ENCODE results near the gene BABAM1.

BABAM1 gene

GRCh38 chr19:17312189-17313113 is 45.2 kb downstream of the BABAM1 start:
- H3K27me3 ChIP-seq (replicated peaks; ENCODE audit: control insufficient read depth, insufficient read depth, low read length, poor library complexity, severe bottlenecking) = no peaks in the 10 kb centered on the region
- peaks cover 29% of the 10 kb centered on the region for H3K36me3 ChIP-seq (ENCODE audit: control insufficient read depth, insufficient read depth, low read length)
- H3K4me3 ChIP-seq (ENCODE audit: insufficient read depth, low read depth, low read length, poor library complexity, severe bottlenecking) = no peak overlapping the region
- no peaks in the 10 kb centered on the region for H3K9me3 ChIP-seq (ENCODE audit: control insufficient read depth, low read length)
- peaks cover 12% of the 10 kb centered on the region for H3K4me1 ChIP-seq (ENCODE audit: control insufficient read depth, insufficient read depth, low read length, poor library complexity, severe bottlenecking)
- no peak for DNase-seq
- no peak overlapping the region for H3K27ac ChIP-seq (ENCODE audit: insufficient read depth, low read length, poor library complexity, severe bottlenecking)

GRCh38 chr19:17314007-17314593 is 46.9 kb downstream of the BABAM1 start:
- DNase-seq = no peak
- Histone ChIP-seq H3K4me1 (ENCODE audit: control insufficient read depth, insufficient read depth, low read length, poor library complexity, severe bottlenecking) (peaks cover 12% of the 10 kb centered on the region), H3K27me3 (replicated peaks; ENCODE audit: control insufficient read depth, insufficient read depth, low read length, poor library complexity, severe bottlenecking) (no peaks in the 10 kb centered on the region), H3K36me3 (ENCODE audit: control insufficient read depth, insufficient read depth, low read length) (peaks cover 34% of the 10 kb centered on the region), H3K9me3 (ENCODE audit: control insufficient read depth, low read length) (no peaks in the 10 kb centered on the region), H3K27ac (ENCODE audit: insufficient read depth, low read length, poor library complexity, severe bottlenecking) (no peak overlapping the region), H3K4me3 (ENCODE audit: insufficient read depth, low read depth, low read length, poor library complexity, severe bottlenecking) (no peak overlapping the region)

GRCh38 chr19:17318966-17319365 is 51.7 kb downstream of the BABAM1 start:
- Histone ChIP-seq H3K9me3 (ENCODE audit: control insufficient read depth, low read length) (no peaks in the 10 kb centered on the region), H3K36me3 (ENCODE audit: control insufficient read depth, insufficient read depth, low read length) (peaks cover 42% of the 10 kb centered on the region), H3K27ac (ENCODE audit: insufficient read depth, low read length, poor library complexity, severe bottlenecking) (no peak overlapping the region), H3K4me3 (ENCODE audit: insufficient read depth, low read depth, low read length, poor library complexity, severe bottlenecking) (no peak overlapping the region), H3K27me3 (replicated peaks; ENCODE audit: control insufficient read depth, insufficient read depth, low read length, poor library complexity, severe bottlenecking) (no peaks in the 10 kb centered on the region), H3K4me1 (ENCODE audit: control insufficient read depth, insufficient read depth, low read length, poor library complexity, severe bottlenecking) (peaks cover 3% of the 10 kb centered on the region)
- no peak for DNase-seq

GRCh38 chr19:17319473-17320238 is 52.4 kb downstream of the BABAM1 start:
- DNase-seq = no peak
- no peaks in the 10 kb centered on the region for H3K9me3 ChIP-seq (ENCODE audit: control insufficient read depth, low read length)
- no peaks in the 10 kb centered on the region for H3K27me3 ChIP-seq (replicated peaks; ENCODE audit: control insufficient read depth, insufficient read depth, low read length, poor library complexity, severe bottlenecking)
- peaks cover 3% of the 10 kb centered on the region for H3K4me1 ChIP-seq (ENCODE audit: control insufficient read depth, insufficient read depth, low read length, poor library complexity, severe bottlenecking)
- peaks cover 35% of the 10 kb centered on the region for H3K36me3 ChIP-seq (ENCODE audit: control insufficient read depth, insufficient read depth, low read length)
- H3K4me3 ChIP-seq (ENCODE audit: insufficient read depth, low read depth, low read length, poor library complexity, severe bottlenecking) = no peak overlapping the region
- no peak overlapping the region for H3K27ac ChIP-seq (ENCODE audit: insufficient read depth, low read length, poor library complexity, severe bottlenecking)

DNA sequence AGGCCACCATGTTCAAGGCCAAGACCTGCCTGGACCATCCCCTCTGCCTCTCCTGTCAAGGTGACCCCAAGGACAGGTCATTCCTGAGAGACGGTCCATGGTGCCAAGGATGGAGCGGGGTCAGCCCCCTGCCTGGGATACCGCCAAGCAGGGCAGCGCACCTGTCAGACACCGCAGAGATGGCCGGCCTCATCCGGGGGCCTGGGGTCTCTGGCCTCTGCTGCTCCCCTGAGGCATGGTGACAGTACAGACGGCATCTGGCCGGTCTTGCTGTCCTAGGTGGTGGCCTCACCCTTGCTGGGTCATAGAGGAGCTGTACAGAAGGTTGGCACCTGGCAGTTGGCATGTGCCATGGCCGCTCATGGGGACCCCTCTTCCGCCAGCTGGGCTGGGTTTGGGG is 53.2 kb downstream of the BABAM1 start:
- Histone ChIP-seq H3K4me1 (ENCODE audit: control insufficient read depth, insufficient read depth, low read length, poor library complexity, severe bottlenecking) (peaks cover 3% of the 10 kb centered on the region), H3K27me3 (replicated peaks; ENCODE audit: control insufficient read depth, insufficient read depth, low read length, poor library complexity, severe bottlenecking) (no peaks in the 10 kb centered on the region), H3K27ac (ENCODE audit: insufficient read depth, low read length, poor library complexity, severe bottlenecking) (no peak overlapping the region), H3K4me3 (ENCODE audit: insufficient read depth, low read depth, low read length, poor library complexity, severe bottlenecking) (no peak overlapping the region), H3K36me3 (ENCODE audit: control insufficient read depth, insufficient read depth, low read length) (peaks cover 31% of the 10 kb centered on the region), H3K9me3 (ENCODE audit: control insufficient read depth, low read length) (no peaks in the 10 kb centered on the region)
- no peak for DNase-seq

DNA sequence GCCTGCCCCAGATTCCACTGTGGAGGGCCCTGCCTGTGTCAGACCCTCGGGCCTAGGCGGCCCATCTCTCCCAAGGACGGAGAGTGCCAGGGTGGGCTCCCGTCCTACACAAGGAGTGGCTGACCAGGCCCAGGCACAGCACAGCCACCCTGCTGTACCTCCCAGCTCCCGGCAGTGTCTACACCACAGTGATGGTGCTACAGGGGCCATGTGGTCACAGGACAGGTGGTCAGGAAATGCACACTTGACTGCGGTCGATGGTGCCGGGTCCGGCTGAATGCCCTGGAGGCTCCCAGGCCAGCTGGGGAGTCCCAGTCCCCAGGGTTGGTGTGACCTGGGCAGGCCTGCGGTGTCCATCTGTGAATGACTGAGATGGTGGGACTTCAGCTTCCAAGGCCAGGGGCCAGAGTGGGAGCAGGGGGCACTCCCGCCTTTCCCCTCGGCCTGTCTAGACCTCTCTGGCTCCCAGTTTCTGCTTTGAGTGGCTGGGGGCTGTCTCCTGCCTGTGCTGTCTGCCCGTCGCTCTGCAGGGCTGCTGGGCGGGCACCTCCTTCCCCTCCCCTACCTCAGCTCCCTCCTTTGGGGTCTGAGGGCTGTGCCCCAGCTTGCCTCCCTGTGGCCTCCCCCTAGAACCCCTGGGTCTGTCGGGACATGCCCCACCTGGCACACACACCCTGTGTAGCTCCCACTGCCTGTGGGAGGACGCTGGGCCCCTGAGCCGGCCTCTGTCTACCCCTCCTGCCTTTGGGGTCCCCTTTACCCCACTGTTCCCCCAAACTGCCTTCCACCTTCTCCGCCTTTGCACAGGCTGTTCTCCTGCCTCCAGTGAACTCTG is 54.6 kb downstream of the BABAM1 start:
- Histone ChIP-seq H3K9me3 (ENCODE audit: control insufficient read depth, low read length) (no peaks in the 10 kb centered on the region), H3K4me1 (ENCODE audit: control insufficient read depth, insufficient read depth, low read length, poor library complexity, severe bottlenecking) (peaks cover 3% of the 10 kb centered on the region), H3K27ac (ENCODE audit: insufficient read depth, low read length, poor library complexity, severe bottlenecking) (no peak overlapping the region), H3K4me3 (ENCODE audit: insufficient read depth, low read depth, low read length, poor library complexity, severe bottlenecking) (no peak overlapping the region), H3K36me3 (ENCODE audit: control insufficient read depth, insufficient read depth, low read length) (peaks cover 24% of the 10 kb centered on the region), H3K27me3 (replicated peaks; ENCODE audit: control insufficient read depth, insufficient read depth, low read length, poor library complexity, severe bottlenecking) (no peaks in the 10 kb centered on the region)
- DNase-seq = no peak

GRCh38 chr19:17322854-17323253 is 55.6 kb downstream of the BABAM1 start:
- Histone ChIP-seq H3K4me3 (ENCODE audit: insufficient read depth, low read depth, low read length, poor library complexity, severe bottlenecking) (no peak overlapping the region), H3K27me3 (replicated peaks; ENCODE audit: control insufficient read depth, insufficient read depth, low read length, poor library complexity, severe bottlenecking) (no peaks in the 10 kb centered on the region), H3K27ac (ENCODE audit: insufficient read depth, low read length, poor library complexity, severe bottlenecking) (no peak overlapping the region), H3K9me3 (ENCODE audit: control insufficient read depth, low read length) (no peaks in the 10 kb centered on the region), H3K36me3 (ENCODE audit: control insufficient read depth, insufficient read depth, low read length) (peaks cover 24% of the 10 kb centered on the region), H3K4me1 (ENCODE audit: control insufficient read depth, insufficient read depth, low read length, poor library complexity, severe bottlenecking) (peaks cover 3% of the 10 kb centered on the region)
- no peak for DNase-seq

DNA sequence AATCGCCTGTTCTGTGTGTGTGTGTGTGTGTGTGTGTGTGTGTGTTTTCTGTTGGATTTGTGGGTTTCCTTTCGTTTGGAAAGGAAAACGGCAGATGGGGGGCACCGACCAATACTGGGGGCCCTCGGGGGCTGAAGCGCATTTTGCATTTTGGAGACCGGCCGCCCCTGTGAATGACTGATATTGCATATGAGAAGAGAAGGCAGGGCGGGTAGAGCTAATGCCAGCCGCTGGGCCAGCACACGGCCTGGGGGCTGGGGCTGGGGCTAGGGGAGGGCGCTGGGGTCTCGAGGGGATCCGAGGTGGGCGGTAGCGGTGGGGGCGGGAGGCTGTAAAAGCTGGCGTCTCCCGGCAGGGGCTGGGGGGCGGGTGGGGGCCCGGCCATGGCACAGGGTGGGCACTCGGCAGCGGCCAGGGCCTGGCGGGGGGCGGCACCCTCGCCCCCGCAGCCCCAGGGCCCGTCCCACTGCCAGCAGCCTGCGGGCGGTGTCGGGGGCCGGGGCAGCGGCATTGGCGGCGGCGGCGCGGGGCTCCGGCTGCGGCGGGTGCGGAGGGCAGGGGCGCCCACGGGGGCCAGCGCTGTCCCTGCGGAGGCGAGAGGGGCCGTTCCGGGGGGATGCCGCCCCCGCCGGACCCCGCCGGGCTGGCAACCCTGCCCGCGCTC is 56.2 kb downstream of the BABAM1 start:
- Histone ChIP-seq H3K4me3 (ENCODE audit: insufficient read depth, low read depth, low read length, poor library complexity, severe bottlenecking) (no peak overlapping the region), H3K4me1 (ENCODE audit: control insufficient read depth, insufficient read depth, low read length, poor library complexity, severe bottlenecking) (peaks cover 6% of the 10 kb centered on the region), H3K27me3 (replicated peaks; ENCODE audit: control insufficient read depth, insufficient read depth, low read length, poor library complexity, severe bottlenecking) (no peaks in the 10 kb centered on the region), H3K36me3 (ENCODE audit: control insufficient read depth, insufficient read depth, low read length) (peaks cover 24% of the 10 kb centered on the region), H3K27ac (ENCODE audit: insufficient read depth, low read length, poor library complexity, severe bottlenecking) (no peak overlapping the region), H3K9me3 (ENCODE audit: control insufficient read depth, low read length) (no peaks in the 10 kb centered on the region)
- DNase-seq = no peak

DNA sequence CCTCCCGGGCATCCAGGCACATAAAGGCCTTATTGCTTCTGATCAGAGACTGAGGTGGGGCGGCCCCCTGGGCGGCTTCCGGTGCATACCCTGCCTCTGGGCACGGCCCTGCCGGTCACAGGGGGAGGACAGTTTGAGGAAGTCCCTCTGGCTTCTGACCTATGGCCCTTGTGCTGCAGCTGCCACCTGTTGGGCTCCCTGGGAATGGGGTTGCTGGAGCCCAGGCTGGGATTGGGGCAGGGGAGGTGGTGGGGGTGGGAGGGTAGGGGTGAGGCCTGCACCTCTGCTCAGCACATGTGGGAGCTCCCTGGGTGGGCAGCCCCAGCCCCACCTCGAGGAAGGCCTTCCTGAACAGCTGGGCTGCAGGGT is 56.7 kb downstream of the BABAM1 start:
- peaks cover 9% of the 10 kb centered on the region for H3K4me1 ChIP-seq (ENCODE audit: control insufficient read depth, insufficient read depth, low read length, poor library complexity, severe bottlenecking)
- no peak overlapping the region for H3K27ac ChIP-seq (ENCODE audit: insufficient read depth, low read length, poor library complexity, severe bottlenecking)
- H3K36me3 ChIP-seq (ENCODE audit: control insufficient read depth, insufficient read depth, low read length) = peaks cover 21% of the 10 kb centered on the region
- no peak overlapping the region for H3K4me3 ChIP-seq (ENCODE audit: insufficient read depth, low read depth, low read length, poor library complexity, severe bottlenecking)
- no peaks in the 10 kb centered on the region for H3K9me3 ChIP-seq (ENCODE audit: control insufficient read depth, low read length)
- DNase-seq = no peak
- H3K27me3 ChIP-seq (replicated peaks; ENCODE audit: control insufficient read depth, insufficient read depth, low read length, poor library complexity, severe bottlenecking) = no peaks in the 10 kb centered on the region
